NCI-H446 treated with DMSO at 0.1 percent for 48 hours (cell line): ENCODE data around the gene EMP2.
"Not testable (repeated sequence)": the region's sequence is repeated elsewhere in the genome, so short reads cannot be mapped to it uniquely, and the experiment has no call there.

Experiments used
- DNase-seq: peaks from one replicate; lab custom pipeline; 2025; lab: John Stamatoyannopoulos, UW

EMP2 gene

DNA sequence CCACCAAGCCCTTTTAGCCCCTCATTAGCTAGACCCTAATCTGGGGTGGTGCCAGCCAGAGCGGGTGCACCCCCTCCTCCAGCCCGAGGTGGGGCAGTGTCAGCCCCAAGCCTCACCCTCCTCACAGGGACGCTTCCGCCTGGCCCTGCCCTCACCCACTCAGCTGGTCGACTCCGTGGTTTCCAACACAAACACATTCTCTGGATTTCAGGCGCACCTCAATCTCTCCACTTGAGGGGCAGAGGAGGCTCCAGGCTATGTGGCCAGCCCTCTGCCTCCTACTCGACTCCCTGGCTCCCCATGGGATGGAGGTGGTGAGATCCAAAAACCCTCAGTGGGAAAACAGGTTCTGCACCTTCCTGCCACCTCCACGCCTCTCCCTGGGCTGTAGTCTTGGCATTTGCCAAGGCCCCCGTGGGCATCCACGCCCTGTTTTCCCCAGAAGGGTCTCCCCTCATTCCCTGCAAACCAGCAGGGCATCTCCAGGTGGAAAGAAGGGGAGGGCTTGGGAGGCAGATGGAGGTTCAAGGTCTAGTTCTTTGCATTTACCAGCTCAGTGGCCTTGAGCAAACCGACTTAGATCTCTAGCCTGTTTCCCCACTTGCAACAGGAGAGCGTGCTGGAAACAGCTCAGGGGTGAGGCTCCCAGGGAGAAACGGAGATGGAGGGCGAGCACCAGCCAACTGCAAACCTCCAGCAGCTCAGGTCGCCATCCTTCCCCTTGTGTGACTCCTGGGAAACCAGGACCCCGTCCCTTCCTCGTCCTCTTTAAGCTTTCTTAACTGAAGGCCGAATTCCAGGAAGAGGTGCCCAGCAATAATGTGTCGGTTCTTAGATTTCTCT lies 1.7 kb downstream of the EMP2 start:
- no peak for DNase-seq

DNA sequence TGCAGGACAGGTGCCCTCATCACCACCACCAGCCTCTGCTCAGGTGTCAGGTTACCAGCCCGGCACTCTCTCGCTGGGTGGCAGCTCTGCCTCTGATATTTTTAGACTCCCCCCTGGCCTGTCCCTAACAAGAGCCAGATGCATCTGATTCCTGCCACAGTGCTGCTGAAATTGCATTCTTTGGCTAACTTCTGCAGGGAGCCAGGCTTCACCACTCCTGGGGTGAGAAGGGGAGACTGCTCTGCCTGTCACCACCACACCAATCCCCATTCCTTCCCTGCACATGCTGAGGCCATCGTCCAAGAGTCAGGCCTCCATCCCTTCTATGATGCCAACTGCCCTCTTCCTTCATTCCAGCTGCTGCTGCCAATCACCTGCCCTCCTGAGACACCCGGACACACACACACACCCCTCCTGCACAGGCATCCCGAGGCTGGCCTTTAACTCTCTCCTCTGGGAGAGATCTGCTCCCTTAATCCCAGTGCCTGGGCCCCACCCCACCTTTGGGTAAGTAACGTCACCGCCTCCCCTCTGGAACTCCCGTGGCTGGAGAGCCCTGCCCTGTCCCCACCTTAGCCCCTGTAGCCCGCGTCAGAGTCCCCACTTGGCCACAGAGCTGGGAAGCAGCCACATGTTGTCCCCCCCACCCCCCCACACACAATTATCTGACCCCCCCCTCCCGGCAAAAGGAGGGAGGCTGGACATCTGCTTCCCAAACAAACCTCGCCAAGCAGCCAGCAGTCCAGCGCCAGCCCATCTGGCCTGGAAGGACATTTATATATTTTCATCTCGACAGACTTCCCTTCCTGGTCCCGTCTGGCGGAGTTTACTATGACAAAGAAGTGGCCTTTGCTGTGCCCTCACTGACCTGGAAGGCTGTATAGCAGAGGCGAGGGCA lies 2.8 kb downstream of the EMP2 start:
- no peak for DNase-seq

DNA sequence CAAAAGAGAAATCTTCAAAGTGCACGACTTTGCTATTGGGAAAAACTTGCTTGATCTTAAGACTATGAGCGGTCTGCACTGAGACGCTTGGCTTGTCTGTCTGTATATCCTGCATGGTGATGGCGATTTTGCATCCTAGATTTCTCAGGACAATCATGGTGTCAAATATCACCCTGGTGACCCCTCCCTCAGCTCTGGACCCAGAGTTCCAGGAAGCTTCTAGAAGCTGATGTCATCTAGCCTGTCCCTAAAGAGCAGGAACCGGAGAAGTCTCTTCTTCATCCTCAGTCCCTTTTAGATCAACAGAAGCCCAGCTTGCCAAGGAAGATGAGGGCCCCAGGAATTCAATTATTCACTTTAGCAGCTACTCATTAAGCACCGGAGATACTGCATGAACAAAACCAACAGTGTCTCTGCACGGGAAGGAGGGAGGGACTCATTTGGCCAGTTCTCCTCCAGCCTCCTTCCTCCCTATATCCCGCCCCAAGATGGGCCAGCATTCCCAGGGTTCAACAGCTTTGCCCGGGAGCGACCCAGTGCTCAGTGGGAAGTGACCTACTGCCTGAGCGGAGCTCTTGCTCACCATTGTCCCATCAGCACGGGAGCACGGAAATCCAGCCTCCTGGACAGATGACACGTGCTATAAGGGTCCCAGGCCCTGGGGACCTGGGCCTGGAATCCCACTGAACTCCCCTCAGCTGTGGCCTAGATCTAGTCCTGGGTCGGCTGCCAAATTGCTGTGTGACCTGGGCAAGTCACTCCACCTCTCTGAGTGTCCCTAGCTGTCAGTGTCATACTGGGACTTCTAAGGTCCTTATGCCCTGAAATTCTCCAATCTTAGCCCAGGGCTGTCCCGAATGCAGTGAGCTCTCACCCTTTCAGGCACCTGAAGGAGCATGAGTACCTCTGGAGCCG lies 3.8 kb downstream of the EMP2 start:
- no peak for DNase-seq

- DNase-seq = no peak
Measured at GRCh38 chr16:10575506-10576130, 4.8 kb downstream of the EMP2 start.

- DNase-seq = no peak
Measured at GRCh38 chr16:10572611-10573010, 7.8 kb downstream of the EMP2 start.

DNA sequence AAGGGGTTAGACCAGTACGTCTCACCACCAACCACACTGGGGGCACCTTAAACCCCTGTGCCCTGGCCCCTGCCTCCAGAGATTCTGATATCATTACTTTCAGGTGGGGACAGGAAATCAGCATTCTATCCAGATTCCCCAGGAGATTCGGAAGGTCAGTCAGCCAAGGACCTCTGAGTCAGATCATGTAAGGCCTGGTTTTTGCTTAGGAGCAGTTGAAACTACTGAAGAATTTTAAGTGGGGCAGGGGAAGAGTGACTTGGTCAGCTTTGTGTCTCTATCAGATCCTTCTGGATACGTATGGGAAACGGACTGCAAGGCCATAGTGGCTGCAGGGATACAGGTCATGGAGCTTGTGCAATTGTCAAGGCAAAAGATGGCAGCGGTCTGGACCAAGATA lies 9.0 kb downstream of the EMP2 start:
- no peak for DNase-seq

GRCh38 chr16:10569621-10570020 lies 10.8 kb downstream of the EMP2 start:
- DNase-seq = no peak

DNA sequence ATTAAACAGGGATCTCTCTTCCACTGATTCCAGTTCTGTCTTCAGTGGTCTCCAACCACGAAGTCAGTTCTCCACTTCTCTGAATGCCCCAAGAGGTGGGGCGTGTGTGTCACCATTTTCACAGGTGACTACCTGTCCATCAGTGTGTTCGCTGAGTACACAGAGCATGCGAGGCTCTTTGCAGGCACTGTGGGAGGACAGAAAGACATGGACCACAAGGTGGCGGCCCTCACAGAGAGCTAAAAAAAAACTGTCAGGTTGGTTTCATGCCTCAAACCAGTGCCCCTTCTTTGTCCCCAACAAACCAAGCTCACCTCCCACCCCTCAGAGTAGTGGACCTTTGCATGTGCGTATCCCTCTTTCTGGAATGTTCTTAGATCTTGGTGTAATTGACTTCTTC lies 13.8 kb downstream of the EMP2 start:
- no peak for DNase-seq

DNA sequence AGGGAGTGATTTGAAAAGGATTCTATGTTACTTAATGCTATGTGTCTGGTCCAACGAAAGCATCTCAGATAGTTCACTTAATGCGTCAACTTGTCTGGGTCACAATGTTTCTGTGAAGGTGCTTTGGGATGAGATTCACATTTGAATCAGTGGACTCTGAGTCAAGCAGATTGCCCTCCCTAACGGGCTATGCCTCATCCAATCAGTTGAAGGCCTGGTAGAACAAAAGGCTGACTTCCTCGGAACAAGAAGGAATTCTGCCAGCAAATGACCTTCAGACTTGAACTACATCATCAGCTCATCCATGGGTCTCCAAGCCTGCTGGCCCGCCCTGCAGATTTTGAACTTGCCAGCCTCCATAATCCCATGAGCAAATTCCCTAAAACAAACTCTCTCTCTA lies 15.2 kb downstream of the EMP2 start:
- DNase-seq = no peak

DNA sequence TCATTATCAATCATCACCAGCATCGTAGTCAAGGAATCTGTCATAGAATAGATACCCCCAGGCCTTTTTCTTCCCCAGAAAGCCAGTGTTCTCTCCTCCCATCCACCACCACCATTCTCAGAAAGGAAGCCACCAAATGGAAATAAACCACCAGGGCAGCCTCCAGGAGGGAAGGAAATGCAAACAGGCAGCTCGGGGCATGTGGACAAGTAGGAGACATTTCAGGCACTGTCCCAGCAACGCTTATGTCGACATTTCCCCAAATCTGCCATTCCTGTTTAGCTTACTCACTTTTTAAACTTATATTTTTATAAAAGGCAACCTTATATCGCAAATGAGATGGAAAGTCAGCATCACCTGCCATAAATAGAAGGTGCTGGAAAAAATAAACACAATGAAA lies 15.8 kb downstream of the EMP2 start:
- DNase-seq = no peak

GRCh38 chr16:10562361-10562899 lies 18.0 kb downstream of the EMP2 start:
- DNase-seq = no peak

GRCh38 chr16:10561425-10561824 lies 19.0 kb downstream of the EMP2 start:
- DNase-seq = no peak

DNA sequence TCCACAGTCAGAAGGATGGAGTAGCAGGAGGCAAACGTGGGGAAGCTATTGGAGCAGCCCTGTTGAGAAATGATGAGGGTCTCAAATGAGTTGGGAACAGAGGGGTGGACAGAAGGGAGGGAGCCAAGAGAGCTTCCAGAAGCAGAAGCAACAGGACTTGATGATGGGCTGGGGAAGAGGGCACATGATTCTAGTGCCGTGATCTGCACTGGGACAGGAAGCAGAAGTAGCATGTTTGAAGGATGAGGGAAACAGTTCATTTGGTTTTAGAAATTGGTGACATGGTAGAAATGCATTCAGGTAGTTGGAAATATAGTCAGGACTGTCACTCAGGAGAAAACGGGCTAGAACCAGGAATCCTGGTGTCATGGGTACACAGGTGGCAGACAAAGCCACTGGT lies 19.4 kb downstream of the EMP2 start:
- DNase-seq = no peak

- not testable (repeated sequence) for DNase-seq
Measured at GRCh38 chr16:10559792-10560191, 20.6 kb downstream of the EMP2 start.

GRCh38 chr16:10558746-10559641 lies 21.4 kb downstream of the EMP2 start:
- DNase-seq = no peak

GRCh38 chr16:10558305-10558704 lies 22.1 kb downstream of the EMP2 start:
- no peak for DNase-seq

GRCh38 chr16:10557750-10558149 lies 22.6 kb downstream of the EMP2 start:
- DNase-seq = no peak

DNA sequence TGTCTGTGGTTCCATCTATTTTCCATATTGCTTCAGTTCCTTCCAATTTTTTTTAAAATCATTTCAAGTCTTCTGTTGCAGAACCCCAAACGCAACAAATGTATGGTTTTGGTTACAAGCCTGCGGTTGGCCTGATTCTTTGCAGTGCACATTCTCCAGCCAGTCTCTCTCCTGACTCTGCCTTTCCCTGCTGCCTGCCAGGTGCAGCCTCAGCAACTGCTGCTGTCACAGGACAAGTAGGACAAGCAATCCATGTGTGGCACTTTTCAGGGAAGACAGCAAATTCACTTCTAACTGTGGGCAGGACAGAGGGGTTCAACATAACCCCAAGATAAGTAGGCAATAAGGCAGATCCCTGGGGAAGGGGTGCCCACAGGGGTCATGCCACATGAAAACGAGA lies 24.2 kb downstream of the EMP2 start:
- DNase-seq = no peak

DNA sequence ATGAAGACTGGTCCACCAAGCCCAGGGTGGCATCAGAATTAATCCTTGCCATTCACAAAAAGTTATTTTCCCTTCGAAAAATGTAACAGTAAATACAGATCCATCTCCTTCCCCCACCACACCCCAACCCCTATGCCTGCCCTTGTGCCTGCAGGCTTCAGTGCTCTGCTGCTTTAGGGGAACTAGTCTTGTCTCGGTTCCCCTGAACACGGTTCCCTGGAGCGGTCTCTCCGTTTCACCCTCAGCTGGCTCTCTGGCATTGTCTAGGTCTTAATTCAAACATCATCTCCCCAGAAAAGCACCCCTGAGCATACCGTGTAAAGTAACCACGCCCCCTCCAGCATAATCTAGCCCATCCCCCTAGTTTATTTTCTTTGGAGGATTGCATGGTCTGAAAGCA lies 25.8 kb downstream of the EMP2 start:
- DNase-seq = no peak

DNA sequence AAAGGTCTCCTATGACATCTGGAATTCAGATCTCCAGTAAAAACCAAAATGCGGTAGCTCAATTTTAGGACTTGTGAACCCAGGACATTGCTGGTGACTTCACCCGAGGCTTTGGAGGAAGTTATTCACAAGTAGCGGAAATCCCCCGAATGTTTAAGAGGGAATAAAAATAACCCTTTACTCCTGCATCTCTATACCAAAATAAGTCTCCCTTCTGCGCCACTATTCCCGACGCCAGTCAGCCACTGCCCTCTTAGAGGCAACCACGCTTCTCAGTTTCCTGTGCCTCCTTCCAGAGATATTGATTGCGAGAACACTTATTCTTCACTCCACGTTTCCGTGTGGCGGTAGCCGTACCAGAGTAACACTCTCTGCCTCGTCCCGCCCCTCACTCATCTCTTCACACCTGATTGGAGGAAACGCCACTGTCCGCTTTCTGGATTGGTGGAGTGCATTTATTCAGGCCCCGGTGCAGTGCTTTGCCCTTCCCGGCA lies 27.4 kb downstream of the EMP2 start:
- DNase-seq = no peak
